ENCODE data around the gene NFIB. TPM values are rescaled to one million over a fixed set of nuclear protein-coding genes. Genes with fewer than 3 reads are reported as not detected.

The NFIB gene
- polyA plus RNA-seq, 1 donor (not counting 4 experiments of a cell fraction or from before 2014, with no cell fraction given) = 8.9 TPM

GRCh38 chr9:14270358-14271092, 43.4 kb downstream of the NFIB start:
- Histone ChIP-seq H3K9me1 (ENCODE audit: control insufficient read depth, extremely low read depth, insufficient read depth, low read length) (no peaks in the 10 kb centered on the region), H3K27ac (ENCODE audit: control insufficient read depth, insufficient read depth, low read length) (no peak overlapping the region), H4K20me1 (ENCODE audit: control insufficient read depth, extremely low read depth, insufficient read depth, low read length) (no peaks in the 10 kb centered on the region), H3K79me2 (ENCODE audit: control insufficient read depth, insufficient read depth, low read length) (peaks cover 26% of the 10 kb centered on the region), H3K9me3 (ENCODE audit: control insufficient read depth, low read depth, low read length) (no peaks in the 10 kb centered on the region), H3K36me3 (ENCODE audit: control insufficient read depth in 2 of 2, extremely low read depth in 1 of 2, insufficient read depth in 2 of 2, low read length in 2 of 2) (no peaks in the 10 kb centered on the region), H3K4me3 (ENCODE audit: control insufficient read depth in 2 of 3, extremely low read depth in 1 of 3, insufficient read depth in 2 of 3, low read depth in 1 of 3, low read length in 3 of 3) (no peak overlapping the region), H3K9ac (ENCODE audit: control insufficient read depth, extremely low read depth, insufficient read depth, low read length) (no peak overlapping the region), H3K4me1 (ENCODE audit: control insufficient read depth, extremely low read depth, insufficient read depth, low read length) (peaks cover 43% of the 10 kb centered on the region), H2AFZ (ENCODE audit: control insufficient read depth, low read length) (no peak overlapping the region), H3K27me3 (ENCODE audit: control insufficient read depth, extremely low read depth, insufficient read depth, low read length) (no peaks in the 10 kb centered on the region), H3K4me2 (ENCODE audit: control insufficient read depth, extremely low read depth, insufficient read depth, low read depth, low read length) (no peak overlapping the region)
- no peak for DNase-seq (ENCODE audit: low read depth, low spot score)
- dilution Hi-C loops (cut with MboI; ENCODE audit: extremely low pct_ligation_motif_present, low sequenced_read_pairs) = no loop called here
- FAIRE-seq = peak; percentile 17
- no peak for TF ChIP-seq EZH2 (IDR thresholded peaks at IDR 0.05; ENCODE audit: low read length)
- no peak for TF ChIP-seq CTCF (optimal IDR thresholded peaks at IDR 0.05 in 1 of 3, IDR thresholded peaks at IDR 0.05 in 1 of 3, conservative IDR thresholded peaks at IDR 0.05 in 1 of 3; ENCODE audit: extremely low read depth in 1 of 3, insufficient read depth in 2 of 3, low read length in 3 of 3)

GRCh38 chr9:14269916-14270315, 44.0 kb downstream of the NFIB start:
- H3K4me2 ChIP-seq (ENCODE audit: control insufficient read depth, extremely low read depth, insufficient read depth, low read depth, low read length) = no peak overlapping the region
- no peaks in the 10 kb centered on the region for H3K9me1 ChIP-seq (ENCODE audit: control insufficient read depth, extremely low read depth, insufficient read depth, low read length)
- no peak overlapping the region for H2AFZ ChIP-seq (ENCODE audit: control insufficient read depth, low read length)
- dilution Hi-C loops (cut with MboI; ENCODE audit: extremely low pct_ligation_motif_present, low sequenced_read_pairs) = no loop called here
- H3K79me2 ChIP-seq (ENCODE audit: control insufficient read depth, insufficient read depth, low read length) = peaks cover 26% of the 10 kb centered on the region
- H3K27ac ChIP-seq (ENCODE audit: control insufficient read depth, insufficient read depth, low read length) = no peak overlapping the region
- H3K9ac ChIP-seq (ENCODE audit: control insufficient read depth, extremely low read depth, insufficient read depth, low read length) = no peak overlapping the region
- no peak for FAIRE-seq
- TF ChIP-seq CTCF (optimal IDR thresholded peaks at IDR 0.05 in 1 of 3, IDR thresholded peaks at IDR 0.05 in 1 of 3, conservative IDR thresholded peaks at IDR 0.05 in 1 of 3; ENCODE audit: extremely low read depth in 1 of 3, insufficient read depth in 2 of 3, low read length in 3 of 3) = no peak
- TF ChIP-seq EZH2 (IDR thresholded peaks at IDR 0.05; ENCODE audit: low read length) = no peak
- H3K36me3 ChIP-seq (ENCODE audit: control insufficient read depth in 2 of 2, extremely low read depth in 1 of 2, insufficient read depth in 2 of 2, low read length in 2 of 2) = no peaks in the 10 kb centered on the region
- H4K20me1 ChIP-seq (ENCODE audit: control insufficient read depth, extremely low read depth, insufficient read depth, low read length) = no peaks in the 10 kb centered on the region
- H3K4me1 ChIP-seq (ENCODE audit: control insufficient read depth, extremely low read depth, insufficient read depth, low read length) = peaks cover 37% of the 10 kb centered on the region
- no peaks in the 10 kb centered on the region for H3K9me3 ChIP-seq (ENCODE audit: control insufficient read depth, low read depth, low read length)
- H3K4me3 ChIP-seq (ENCODE audit: control insufficient read depth in 2 of 3, extremely low read depth in 1 of 3, insufficient read depth in 2 of 3, low read depth in 1 of 3, low read length in 3 of 3) = no peak overlapping the region
- no peaks in the 10 kb centered on the region for H3K27me3 ChIP-seq (ENCODE audit: control insufficient read depth, extremely low read depth, insufficient read depth, low read length)
- DNase-seq (ENCODE audit: low read depth, low spot score) = no peak

Data from keratinocyte (primary cell).